Transverse colon (tissue), 4 donors: ENCODE measurements around the gene PC.

Source experiments
- CTCF ChIP-seq, 5 experiments: fragments of 200-600 bp in 3 of 5; fragments of 450-650 bp in 2 of 5; sonication (generic) in 3 of 5; IDR thresholded peaks; 1 replicate in 2 of 5; 2 replicates in 3 of 5; pipeline ENCODE4 v1.5.1; 2016 to 2017; ENCODE audit warnings: antibody characterized with exemption in 5 of 5, inconsistent platforms in 3 of 5, mild to moderate bottlenecking in 2 of 5, moderate library complexity in 1 of 5
- EP300 ChIP-seq: sonication (generic); formaldehyde crosslinking; IDR thresholded peaks from one replicate; pipeline ENCODE4 v1.6.1; 2017; ENCODE audit warnings: antibody characterized with exemption, low read depth
- POLR2A ChIP-seq: fragments of 450-650 bp; IDR thresholded peaks from one replicate; pipeline ENCODE4 v1.6.1; 2016; ENCODE audit warnings: antibody characterized with exemption, mild to moderate bottlenecking, moderate library complexity
- POLR2AphosphoS5 ChIP-seq, 3 donors: sonication (generic); formaldehyde crosslinking; IDR thresholded peaks; one replicate each; pipeline ENCODE4 v1.6.1; 2016; ENCODE audit warnings: antibody characterized with exemption in 3 of 3

- TF ChIP-seq CTCF (IDR thresholded peaks at IDR 0.05) (peak in 1 of 5 experiments; percentile 18), POLR2AphosphoS5 (IDR thresholded peaks at IDR 0.05) (no peak), POLR2A (no peak), EP300 (no peak)
Observed at GRCh38 chr11:66956689-66957290, 1.4 kb downstream of the PC start.
